LHCN-M2 (cell line): ENCODE measurements around the gene ISOC2. TPM values are rescaled to one million over a fixed set of nuclear protein-coding genes. Genes with fewer than 3 reads are reported as not detected.
"Not testable (repeated sequence)": the region's sequence is repeated elsewhere in the genome, so short reads cannot be mapped to it uniquely, and the experiment has no call there.

Experiments
- DNase-seq: peaks from one replicate; pipeline ENCODE4 v3.0.0-alpha.2; 2012; ENCODE audit warnings: low read depth
- total RNA-seq: library from RNA; depleted of rRNA; stranded (reverse); fragments of >200 nt; gene quantifications from 2 replicates; pipeline ENCODE4 v1.2.3, GENCODE V29; 2014

Gene ISOC2
- total RNA-seq, 1 experiment from 2014 or later = 89.8 TPM

DNA sequence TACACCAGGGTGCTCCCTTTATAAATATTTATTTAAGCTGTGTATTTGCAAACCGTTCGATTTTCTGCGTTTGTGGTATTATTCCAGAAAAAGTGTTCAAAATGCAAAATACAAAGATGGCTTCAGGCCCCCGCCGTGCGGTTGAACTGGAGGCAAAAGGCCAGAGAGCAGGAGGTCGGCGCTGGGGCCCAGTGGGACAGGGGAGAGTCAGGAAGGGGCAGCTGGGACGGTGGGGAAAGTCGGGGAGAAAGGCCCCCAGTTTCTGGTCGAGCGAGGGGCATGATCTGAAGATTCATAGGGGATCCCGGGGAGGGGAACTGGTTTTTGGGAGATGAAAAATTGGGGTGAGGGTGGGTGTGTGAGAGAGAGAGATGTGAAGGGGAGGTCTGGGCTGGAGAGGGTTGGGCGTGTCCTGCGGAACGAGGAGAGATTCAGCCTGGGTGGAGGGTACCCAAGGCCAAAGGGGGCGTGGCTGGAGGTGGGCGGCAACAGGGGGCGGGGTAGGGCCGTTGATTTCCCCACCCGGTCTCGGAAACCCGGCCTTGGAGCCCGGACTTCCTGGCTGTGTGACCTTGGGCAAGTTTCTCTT lies 678 bp downstream of the ISOC2 start:
- DNase-seq = peak; percentile 68

DNA sequence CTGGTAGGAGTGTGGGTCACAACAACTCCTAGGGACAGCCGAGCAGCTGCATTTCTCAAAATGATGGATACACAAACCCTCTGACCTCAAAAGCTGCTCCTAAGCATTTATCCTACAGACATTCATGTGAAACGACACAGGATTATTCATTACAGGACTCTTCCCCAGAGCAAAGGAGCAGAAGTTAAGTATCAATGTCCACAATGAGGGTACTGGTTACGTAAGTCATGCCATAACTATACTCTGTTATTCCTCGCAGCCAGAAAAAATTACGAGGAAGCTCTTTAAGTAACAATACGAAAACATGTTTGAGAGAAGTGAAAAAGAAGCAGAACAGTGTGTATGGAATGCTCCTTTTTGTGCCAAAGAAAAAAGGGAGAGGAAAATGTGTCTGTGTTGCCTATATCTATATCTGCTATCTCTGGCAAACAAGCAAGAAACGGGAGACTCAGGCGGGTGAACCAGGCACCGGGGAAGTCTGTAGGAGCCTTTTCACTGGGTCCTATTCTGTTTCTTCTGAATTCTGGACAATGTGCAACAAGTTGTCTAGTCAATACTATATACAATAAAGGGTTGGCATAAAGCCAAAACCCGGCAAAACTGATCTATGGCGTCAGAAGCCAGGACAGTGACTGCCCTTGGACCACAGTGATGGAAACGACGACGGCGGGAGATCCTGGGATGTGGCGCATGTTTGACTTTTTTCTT lies 1.3 kb downstream of the ISOC2 start:
- no peak for DNase-seq

DNA sequence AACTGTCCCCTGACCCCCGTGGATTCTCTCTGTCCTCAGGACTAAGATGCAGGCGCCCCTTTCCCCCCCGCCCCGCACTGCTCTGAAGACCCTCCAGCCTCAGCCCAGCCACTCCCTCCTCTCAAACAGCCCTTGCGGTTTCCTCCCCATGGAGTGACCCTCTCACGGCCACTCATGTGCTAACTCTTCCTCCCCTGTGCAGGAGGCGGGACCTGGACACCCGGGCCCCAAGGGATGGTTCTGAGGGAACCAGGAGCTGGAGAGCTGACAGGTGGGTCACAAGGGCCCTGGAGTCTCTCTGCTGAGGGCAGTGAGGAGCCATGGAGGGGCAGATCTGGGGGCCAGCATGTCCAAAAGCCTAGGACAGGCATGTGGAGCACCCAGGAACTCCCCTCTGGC lies 1.9 kb downstream of the ISOC2 start:
- DNase-seq = no peak

DNA sequence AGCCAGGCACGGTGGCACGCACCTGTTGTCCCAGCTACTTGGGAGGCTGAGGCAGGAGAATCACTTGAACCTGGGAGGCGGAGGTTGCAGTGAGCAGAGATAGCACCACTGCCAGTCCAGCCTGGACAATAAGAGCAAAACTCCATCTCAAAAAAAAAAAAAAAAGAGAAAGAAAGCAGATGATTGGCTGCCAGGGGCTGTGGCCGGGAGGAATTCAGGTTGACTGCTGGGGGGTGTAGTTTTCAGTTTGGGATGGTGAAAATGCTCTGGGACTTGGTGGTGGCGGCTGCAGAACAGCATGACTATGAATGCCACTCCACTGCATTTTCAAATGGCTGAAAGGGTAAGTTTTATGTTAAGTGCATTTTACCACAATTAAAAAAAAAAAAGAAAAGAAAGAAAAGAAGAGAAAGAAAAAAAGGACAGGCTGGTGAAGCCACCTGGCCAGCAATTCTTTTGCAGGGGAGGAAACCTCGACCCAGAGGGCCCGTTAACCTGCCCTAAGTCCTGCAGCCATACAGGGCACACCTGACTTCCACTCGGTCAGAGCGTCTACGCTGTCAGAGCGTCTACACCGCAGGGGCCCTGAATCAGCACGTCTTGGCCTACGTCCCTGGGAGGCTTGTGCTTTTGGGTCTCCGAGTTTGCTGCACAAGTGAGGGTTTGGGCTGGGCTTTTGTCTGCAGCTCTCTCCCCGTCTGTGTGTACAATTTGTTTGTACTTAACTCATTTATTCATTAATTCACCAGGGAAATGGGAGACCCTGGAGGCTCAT lies 3.6 kb downstream of the ISOC2 start:
- DNase-seq = no peak

DNA sequence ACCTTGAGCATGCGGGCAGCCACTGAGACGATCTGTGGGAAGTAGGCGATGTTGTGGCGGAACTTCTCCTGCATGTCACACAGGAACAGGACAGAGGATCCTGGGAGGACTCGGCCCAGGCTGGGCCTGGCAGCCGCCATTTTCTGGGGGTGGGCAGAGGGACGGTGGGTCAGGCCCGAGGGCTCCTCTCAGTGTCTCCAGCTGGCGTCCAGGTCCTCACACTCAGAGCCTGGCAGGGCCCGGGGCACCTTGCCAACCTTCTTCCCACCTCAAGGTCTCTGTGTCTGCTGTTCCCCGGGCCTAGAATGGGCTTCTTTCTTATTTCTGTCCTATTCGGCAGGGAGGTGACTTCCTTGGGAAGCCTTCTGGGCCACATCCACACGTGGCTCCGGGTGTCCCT lies 5.1 kb downstream of the ISOC2 start:
- no peak for DNase-seq

DNA sequence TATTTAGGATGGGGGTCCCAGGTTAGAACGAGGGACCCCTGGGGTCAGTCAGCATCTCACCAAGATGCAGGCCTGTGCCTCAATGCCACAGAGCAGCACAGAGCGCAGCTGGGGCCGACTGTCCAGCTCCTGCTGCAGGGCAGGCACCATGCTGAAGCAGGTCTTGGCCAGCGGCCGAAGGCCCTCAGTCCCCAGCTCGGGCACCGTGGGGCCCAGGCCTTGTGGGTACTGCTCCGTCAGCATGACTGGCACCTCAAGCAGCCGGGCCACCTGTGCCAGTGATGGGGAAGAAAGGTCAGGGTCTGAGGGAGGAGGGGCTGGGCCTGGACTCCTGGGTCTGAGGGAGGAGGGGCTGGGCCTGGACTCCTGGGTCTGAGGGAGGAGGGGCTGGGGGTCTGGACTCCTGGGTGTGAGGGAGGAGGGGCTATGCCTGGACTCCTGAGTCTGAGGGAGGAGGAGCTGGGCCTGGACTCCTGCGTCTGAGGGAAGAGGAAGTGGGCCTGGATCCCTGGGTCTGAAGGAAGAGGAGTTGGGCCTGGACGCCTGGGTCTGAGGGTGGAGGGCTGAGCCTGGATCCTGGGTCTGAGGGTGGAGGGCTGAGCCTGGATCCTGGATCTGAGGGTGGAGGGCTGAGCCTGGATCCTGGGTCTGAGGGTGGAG lies 5.7 kb downstream of the ISOC2 start:
- DNase-seq = no peak

DNA sequence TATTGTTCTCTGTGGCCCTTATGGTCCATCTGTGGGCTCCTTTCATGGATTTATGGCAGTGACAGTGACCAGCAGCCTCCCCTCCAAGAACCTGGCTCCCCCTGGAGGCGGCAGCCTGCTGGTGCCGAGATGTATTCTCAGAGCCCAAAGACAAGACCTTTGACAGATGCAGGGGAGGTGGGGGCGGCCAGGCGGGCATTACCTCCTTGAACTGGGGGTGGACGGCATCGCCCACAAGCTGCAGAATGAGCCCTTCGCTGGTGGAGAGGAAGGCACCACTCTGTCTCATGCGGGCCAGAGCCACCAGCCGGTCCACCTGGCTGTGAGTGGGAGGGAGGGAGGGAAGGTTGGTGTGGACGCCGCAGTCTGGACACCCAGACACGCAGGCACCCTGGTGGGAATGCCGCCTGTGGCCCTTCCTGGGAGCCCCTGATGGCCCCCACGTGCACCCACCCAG lies 6.6 kb downstream of the ISOC2 start:
- peak; percentile 37 for DNase-seq

DNA sequence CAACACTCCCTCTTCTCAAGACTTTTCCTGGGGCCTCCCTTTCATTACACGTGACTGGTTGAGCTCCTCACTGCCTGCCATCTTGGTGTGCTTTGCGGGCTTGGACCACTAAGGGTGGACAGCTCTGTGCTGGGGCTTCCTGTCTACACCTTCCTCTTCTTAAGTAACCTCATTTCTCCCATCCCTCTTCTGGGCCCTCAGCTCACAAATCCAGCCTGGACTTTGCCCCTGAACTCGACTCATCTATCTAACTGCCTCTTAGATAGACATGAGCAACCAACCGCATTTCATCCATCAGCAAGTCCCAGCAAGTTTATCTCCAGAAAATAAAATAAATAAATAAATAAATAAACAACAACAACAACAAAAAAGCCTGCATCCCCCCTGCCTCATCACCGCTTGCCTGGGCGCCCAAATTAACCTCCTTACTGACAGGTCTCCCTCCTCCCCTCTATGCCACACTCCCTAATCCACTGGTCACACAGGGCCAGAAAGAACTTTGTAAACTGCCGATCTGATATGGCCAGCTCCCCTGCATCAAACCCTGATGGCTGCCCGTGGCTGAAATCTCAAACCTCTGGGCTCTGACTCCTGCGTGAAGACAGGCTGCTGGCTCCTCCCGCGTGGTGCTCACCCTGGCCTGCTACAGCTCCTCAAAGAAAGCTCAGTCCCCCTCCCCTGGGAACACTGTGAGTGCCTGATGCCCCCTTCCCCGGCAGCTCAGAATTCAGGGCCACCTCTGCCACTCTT lies 7.8 kb downstream of the ISOC2 start:
- no peak for DNase-seq

DNA sequence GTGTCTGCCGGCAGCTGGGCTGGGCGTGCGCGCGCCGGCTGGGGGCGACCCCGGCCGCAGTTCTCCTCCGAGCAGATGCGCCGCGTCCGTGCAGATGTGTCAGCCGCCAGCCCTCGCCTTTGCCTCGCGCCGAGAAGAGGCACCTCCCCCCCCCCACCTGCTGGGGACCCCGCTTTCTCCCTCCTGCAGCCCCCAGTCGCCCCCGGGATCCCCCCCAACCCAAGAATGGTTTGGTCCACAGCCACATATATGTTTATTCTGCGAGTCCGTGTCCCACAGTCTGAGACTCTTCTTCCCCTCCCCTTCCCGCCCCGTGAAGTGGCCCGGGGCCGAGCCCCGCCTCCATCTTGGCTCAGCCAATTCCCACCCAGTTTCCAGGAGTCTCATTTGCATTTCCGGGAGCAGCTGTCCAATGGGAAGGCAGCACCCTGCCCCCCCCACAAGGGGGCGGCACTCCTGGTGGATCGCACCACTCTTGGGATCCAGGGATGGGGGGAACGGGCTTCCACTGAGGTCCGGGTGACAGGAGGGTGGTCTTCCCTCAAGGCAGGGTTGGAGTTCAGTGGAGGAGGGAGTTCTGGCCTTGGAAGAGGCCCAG lies 8.6 kb downstream of the ISOC2 start:
- DNase-seq = peak; percentile 69

DNA sequence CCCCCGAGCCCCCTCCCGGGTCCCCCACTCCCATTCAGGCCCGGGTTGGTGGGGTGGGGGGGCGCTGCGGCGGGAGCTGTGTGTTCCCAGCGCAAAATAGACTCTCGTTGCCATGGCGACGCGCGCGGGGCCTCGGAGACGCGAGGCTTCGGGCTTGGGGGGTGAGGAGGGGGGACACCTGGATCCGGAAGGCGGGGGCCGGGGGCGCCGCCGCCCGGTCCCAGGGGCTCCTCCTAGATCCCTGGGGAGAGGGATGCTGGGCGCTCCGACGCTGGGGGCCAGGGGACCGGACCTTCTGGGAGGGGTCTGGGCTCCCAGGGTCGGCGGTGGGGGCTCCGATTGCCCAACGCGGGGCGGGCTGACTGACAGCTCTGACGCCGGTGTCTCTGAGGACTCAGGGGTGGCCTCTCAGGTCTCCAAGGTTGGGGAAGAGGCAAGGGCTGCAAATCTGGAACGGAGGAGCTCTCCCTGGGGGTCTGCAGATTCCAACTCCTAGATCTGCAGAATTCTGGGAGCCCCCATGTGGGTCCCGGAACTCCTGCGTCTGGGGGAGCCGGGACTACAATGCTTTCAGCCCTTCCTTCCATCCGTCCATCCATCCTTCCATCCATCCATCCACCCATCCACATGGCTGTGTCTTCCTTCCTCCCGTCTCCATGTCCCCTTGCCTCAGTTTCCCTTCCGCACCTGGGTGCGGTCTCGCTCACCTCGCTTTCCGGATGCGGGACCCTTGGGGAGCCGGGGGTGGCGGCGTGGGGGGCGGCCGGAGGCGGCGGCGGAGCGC lies 9.3 kb downstream of the ISOC2 start:
- no peak for DNase-seq

DNA sequence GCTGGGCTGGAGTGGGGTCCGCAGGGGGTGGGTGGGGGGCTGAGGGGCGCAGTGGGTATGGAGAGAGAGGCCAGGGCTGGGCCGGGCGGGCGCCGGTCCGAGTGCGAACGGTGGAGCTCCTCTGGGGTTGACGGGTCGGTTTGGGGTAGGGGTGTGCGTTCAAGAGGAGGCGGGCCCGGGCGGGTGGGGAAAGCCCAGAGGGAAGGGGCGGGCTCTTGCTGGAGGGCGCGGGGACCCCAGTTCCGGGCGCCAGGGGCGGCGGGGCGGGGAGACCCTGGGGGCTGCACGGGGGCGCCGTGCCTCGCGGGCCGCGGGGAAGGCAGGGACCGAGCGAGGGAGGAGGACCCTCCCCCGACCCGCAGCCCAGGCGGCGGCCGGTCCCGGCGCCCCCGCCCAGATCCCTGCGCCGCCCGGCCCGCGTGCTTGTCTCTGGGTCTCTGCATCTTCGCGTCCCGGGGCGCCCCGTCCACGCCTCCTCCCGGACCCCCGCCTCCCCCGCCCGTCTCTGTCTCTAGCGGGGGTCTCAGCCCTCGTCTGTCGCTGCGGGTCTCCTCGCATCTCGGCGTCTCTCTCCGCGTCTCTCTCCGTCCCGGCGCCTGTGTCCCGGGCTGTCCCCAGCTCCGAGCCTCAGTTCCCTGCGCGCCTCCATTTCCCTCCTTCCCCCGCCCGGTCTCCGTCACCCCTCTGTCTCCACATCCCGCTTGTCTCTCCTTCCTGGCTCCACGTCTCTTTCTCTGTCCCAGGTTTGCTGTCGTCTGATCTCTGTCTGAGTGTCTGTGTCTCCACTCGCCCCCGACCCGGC lies 10.1 kb downstream of the ISOC2 start:
- DNase-seq = no peak

DNA sequence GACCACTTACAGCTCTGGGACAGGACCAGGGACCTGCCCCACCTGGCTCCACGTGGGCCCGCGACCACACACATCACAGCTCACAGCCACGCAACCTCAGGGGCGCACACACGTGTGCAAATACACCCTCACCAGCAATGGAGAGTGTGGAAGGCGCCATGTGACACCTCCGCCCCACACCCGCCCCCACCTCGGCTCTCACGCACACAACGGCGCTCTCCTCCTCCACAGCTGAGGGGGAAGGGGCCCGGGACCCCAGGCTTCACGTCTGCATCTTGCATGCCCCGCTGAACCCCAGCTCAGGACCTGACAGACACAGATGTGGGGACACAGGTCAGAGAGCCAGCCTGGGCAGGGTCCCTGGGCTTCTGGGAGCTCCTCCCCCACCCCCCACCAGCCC lies 12.0 kb downstream of the ISOC2 start:
- DNase-seq = no peak

DNA sequence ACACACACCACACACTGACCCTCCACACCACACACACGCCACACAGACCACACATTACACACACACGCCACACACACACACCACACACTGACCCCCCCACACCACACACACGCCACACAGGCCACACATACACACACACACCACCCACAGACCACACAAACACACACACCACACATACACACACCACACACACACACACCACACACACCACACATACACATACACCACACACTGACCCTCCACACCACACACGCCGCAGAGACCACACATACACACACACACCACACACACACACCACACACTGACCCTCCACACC lies 13.3 kb downstream of the ISOC2 start:
- not testable (repeated sequence) for DNase-seq

DNA sequence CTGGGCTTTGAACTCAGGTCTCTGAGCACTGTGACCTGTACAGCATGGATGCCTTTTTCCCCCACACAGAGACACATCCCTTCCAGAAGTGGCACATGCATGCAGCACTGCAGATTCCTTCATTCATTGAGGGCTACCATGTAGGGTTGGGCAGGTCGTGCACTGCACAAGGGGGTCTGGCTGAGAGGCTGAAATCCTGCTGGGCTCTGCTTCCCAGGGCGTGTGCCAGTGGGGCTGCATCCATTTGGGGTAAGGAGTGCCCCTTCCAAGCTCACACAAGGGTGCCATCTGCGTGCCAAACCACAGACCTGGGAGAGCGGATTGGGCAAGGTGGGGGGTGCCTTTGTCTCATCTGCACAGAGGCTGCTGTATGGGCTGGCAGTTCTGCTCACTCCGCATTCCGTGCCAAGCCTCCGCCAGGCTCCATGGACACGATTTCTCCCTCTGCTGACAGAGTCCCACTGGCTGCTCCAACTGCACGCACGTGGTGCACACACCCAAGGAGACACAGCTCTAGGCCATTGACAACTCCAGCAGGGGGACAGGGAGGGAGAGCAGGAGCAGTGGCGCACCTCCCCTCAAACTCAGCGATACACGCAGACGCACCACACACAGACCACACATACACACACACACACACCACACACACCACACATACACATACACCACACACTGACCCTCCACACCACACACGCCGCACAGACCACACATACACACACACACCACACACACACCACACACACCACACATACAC lies 13.8 kb downstream of the ISOC2 start:
- DNase-seq = peak; percentile 52

DNA sequence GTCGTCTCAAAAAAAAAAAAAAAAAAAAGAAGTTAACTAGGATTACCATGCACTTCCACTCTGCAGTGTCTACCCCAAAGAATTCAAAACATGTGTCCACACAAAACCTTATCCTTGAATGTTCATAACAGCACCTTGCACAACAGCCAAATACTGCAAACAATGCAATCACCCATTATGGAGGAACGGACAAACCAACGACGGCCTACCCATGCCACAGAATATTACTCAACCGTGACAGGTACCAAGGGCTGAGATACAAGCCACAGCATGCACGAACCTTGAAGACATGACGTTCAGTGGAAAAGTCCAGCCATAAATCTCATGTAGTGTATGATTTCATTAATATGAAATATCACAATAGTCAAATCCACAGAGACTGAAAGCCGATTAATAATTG lies 15.4 kb downstream of the ISOC2 start:
- DNase-seq = no peak

DNA sequence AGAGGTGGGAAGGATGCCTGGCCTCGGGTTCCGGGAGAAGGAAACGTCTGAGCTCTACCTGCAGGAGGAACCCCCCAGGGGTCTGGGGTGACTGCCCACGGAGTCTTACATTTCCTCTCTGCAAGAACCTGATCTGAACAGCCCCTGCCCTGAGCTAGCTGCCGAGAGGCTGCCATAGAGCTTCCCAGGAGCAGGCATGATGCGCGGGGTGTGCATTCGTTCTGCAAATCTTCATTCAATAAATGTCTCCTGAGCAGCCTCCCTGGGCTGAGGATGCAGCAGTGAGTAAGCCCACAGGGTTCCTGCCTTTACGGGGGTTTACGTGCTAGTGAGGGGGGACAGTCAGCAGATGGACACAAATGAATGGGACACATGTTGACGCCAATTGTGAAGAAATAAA lies 16.8 kb downstream of the ISOC2 start:
- no peak for DNase-seq

DNA sequence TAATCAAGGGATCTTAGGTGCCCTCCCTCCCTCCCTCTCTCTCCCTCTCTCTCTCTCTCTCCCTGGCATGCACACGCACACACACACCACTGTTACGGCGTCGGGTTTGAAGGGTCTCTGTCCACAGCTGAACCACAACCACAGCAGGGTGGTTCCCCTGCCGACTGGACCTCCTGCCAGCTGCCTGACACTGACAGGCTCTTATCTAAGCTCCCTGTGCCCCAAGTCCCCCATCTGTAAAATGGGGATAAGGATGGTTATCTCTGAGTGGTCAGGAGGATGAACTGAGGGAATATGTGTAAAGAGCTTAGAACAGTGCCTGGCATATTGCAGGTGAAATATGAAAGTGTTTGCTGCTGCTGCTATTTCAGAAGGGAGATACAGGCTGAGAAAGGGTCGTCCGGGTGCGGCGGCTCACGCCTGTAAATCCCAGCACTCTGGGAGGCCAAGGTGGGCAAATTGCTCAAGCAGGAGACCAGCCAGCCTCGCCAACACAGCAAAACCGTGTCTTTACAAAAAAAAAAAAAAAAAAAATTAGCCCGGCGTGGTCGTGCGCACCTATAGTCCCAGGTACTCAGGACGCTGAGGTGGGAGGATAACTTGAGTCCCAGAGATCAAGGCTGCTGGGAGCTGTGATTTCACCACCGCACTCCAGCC lies 17.5 kb downstream of the ISOC2 start:
- no peak for DNase-seq
